Skeletal muscle satellite cell (primary cell): ENCODE measurements around the gene ZBTB24.
"Not testable (repeated sequence)": the region's sequence is repeated elsewhere in the genome, so short reads cannot be mapped to it uniquely, and the experiment has no call there.

Experiments used
- H3K27me3 ChIP-seq: 2 replicates; pipeline ENCODE4 v1.7.0; 2013; ENCODE audit warnings: low read length; ENCODE audit not compliant: control insufficient read depth, insufficient read depth
- H3K36me3 ChIP-seq: 2 replicates; pipeline ENCODE4 v1.7.0; 2013; ENCODE audit warnings: mild to moderate bottlenecking, control low read depth, low read length; ENCODE audit not compliant: insufficient read depth
- H3K4me1 ChIP-seq: 2 replicates; pipeline ENCODE4 v1.7.0; 2013; ENCODE audit warnings: low read length; ENCODE audit not compliant: control insufficient read depth, insufficient read depth
- H3K4me2 ChIP-seq: 2 replicates; pipeline ENCODE4 v1.7.0; 2013; ENCODE audit warnings: mild to moderate bottlenecking, low read length
- H3K4me3 ChIP-seq: 2 replicates; pipeline ENCODE4 v1.7.0; 2013; ENCODE audit warnings: low read length
- H3K9ac ChIP-seq: 2 replicates; pipeline ENCODE4 v1.7.0; 2013; ENCODE audit warnings: mild to moderate bottlenecking, low read depth, low read length, moderate library complexity
- H3K9me3 ChIP-seq: replicated peaks from 2 replicates; pipeline ENCODE4 v1.7.0; 2013; ENCODE audit warnings: mild to moderate bottlenecking, control low read depth, low read length

The ZBTB24 gene

GRCh38 chr6:109465772-109466171, 17.2 kb downstream of the ZBTB24 start:
- no peak overlapping the region for H3K4me2 ChIP-seq
- H3K9me3 ChIP-seq: no peaks in the 10 kb centered on the region
- no peak overlapping the region for H3K9ac ChIP-seq
- H3K4me1 ChIP-seq: peaks cover 4% of the 10 kb centered on the region
- no peaks in the 10 kb centered on the region for H3K27me3 ChIP-seq
- H3K4me3 ChIP-seq: no peak overlapping the region
- peaks cover 59% of the 10 kb centered on the region for H3K36me3 ChIP-seq

GRCh38 chr6:109461733-109462526, 21.1 kb downstream of the ZBTB24 start:
- Histone ChIP-seq H3K4me3 (no peak overlapping the region), H3K4me2 (no peak overlapping the region), H3K4me1 (peaks cover 21% of the 10 kb centered on the region), H3K27me3 (no peaks in the 10 kb centered on the region), H3K9ac (no peak overlapping the region), H3K9me3 (no peaks in the 10 kb centered on the region), H3K36me3 (peaks cover 36% of the 10 kb centered on the region)

GRCh38 chr6:109461205-109461604, 21.8 kb downstream of the ZBTB24 start:
- H3K9ac ChIP-seq, H3K4me3 ChIP-seq, H3K9me3 ChIP-seq, H3K27me3 ChIP-seq, H3K4me2 ChIP-seq: not testable (repeated sequence)
- Histone ChIP-seq H3K4me1 (peaks cover 27% of the 10 kb centered on the region), H3K36me3 (peaks cover 33% of the 10 kb centered on the region)

- H3K9ac ChIP-seq: no peak overlapping the region
- peaks cover 24% of the 10 kb centered on the region for H3K36me3 ChIP-seq
Observed at GRCh38 chr6:109460161-109460829, 22.7 kb downstream of the ZBTB24 start.

GRCh38 chr6:109458774-109459531, 24.1 kb downstream of the ZBTB24 start:
- Histone ChIP-seq H3K9me3 (no peaks in the 10 kb centered on the region), H3K4me1 (peaks cover 34% of the 10 kb centered on the region), H3K4me2 (no peak overlapping the region), H3K4me3 (no peak overlapping the region), H3K36me3 (peaks cover 16% of the 10 kb centered on the region), H3K27me3 (no peaks in the 10 kb centered on the region), H3K9ac (no peak overlapping the region)

More at GRCh38 chr6:109460161-109460829, 22.7 kb downstream of the ZBTB24 start:
- Histone ChIP-seq H3K4me3 (no peak overlapping the region), H3K4me2 (no peak overlapping the region), H3K27me3 (no peaks in the 10 kb centered on the region), H3K4me1 (peaks cover 27% of the 10 kb centered on the region), H3K9me3 (no peaks in the 10 kb centered on the region)

- H3K4me3 ChIP-seq: peak overlapping the region; percentile 95
- H3K9me3 ChIP-seq: no peaks in the 10 kb centered on the region
- H3K4me1 ChIP-seq: peaks cover 44% of the 10 kb centered on the region
- peaks cover 25% of the 10 kb centered on the region for H3K36me3 ChIP-seq
- H3K9ac ChIP-seq: peak overlapping the region; percentile 77
- H3K27me3 ChIP-seq: no peaks in the 10 kb centered on the region
- H3K4me2 ChIP-seq: peak overlapping the region; percentile 93
Observed at GRCh38 chr6:109457562-109457996, 25.4 kb downstream of the ZBTB24 start.

- Histone ChIP-seq H3K9me3 (no peaks in the 10 kb centered on the region), H3K9ac (peak overlapping the region; percentile 77), H3K27me3 (no peaks in the 10 kb centered on the region), H3K4me1 (peaks cover 43% of the 10 kb centered on the region), H3K36me3 (peaks cover 25% of the 10 kb centered on the region), H3K4me2 (peak overlapping the region; percentile 93), H3K4me3 (peak overlapping the region; percentile 95)
Observed at GRCh38 chr6:109456710-109457561, 26.1 kb downstream of the ZBTB24 start.

- peak overlapping the region; percentile 93 for H3K4me2 ChIP-seq
- H3K4me3 ChIP-seq: peak overlapping the region; percentile 95
- no peaks in the 10 kb centered on the region for H3K27me3 ChIP-seq
- H3K36me3 ChIP-seq: peaks cover 26% of the 10 kb centered on the region
- peak overlapping the region; percentile 77 for H3K9ac ChIP-seq
- H3K4me1 ChIP-seq: peaks cover 39% of the 10 kb centered on the region
- H3K9me3 ChIP-seq: no peaks in the 10 kb centered on the region
Observed at GRCh38 chr6:109456111-109456583, 26.9 kb downstream of the ZBTB24 start.

GRCh38 chr6:109455437-109456110, 27.4 kb downstream of the ZBTB24 start, which contains the start of gene MICAL1:
MICAL1 (minus strand) TSS chr6:109455772; CDS start chr6:109454196, 1,576 bp downstream.
- Histone ChIP-seq H3K36me3 (peaks cover 28% of the 10 kb centered on the region), H3K27me3 (no peaks in the 10 kb centered on the region), H3K4me2 (peak within 1 kb of the TSS; percentile 93), H3K9me3 (no peaks in the 10 kb centered on the region), H3K4me3 (peak within 1 kb of the TSS; percentile 95), H3K4me1 (peaks cover 39% of the 10 kb centered on the region), H3K9ac (peak within 1 kb of the TSS; percentile 89)
